Gastroesophageal sphincter (tissue), 4 donors: ENCODE measurements around the gene RERG. TPM values are rescaled to one million over a fixed set of nuclear protein-coding genes. Genes with fewer than 3 reads are reported as not detected.
"Not testable (repeated sequence)": the region's sequence is repeated elsewhere in the genome, so short reads cannot be mapped to it uniquely, and the experiment has no call there.

Experiments
- ATAC-seq: fragments of 150-250 bp; one replicate; pipeline ENCODE4 v1.9.1; 2016; ENCODE audit warnings: mild to moderate bottlenecking, moderate library complexity
- H3K27ac ChIP-seq, 4 donors: fragments of 200-600 bp; sonication (generic) in 3 of 4; 1 replicate in 3 of 4; 2 replicates in 1 of 4; pipeline ENCODE4 v1.5.1; 2016 to 2019
- H3K27me3 ChIP-seq: fragments of 200-600 bp; sonication (generic); one replicate; pipeline ENCODE4 v1.5.1; 2019
- H3K36me3 ChIP-seq, 2 donors: fragments of 200-600 bp; sonication (generic); one replicate each; pipeline ENCODE4 v1.5.1; 2019; ENCODE audit warnings: control low read depth in 1 of 2
- H3K4me1 ChIP-seq, 3 donors: fragments of 200-600 bp; sonication (generic); 1 replicate in 2 of 3; 2 replicates in 1 of 3; pipeline ENCODE4 v1.5.1; 2016 to 2019; ENCODE audit warnings: control low read depth in 2 of 3
- H3K4me3 ChIP-seq, 2 donors: fragments of 200-600 bp; sonication (generic); one replicate each; pipeline ENCODE4 v1.5.1; 2019; ENCODE audit warnings: mild to moderate bottlenecking in 1 of 2, moderate library complexity in 1 of 2
- H3K9me3 ChIP-seq, 3 donors: fragments of 200-600 bp; sonication (generic); one replicate each; pipeline ENCODE4 v1.5.1; 2017 to 2019; ENCODE audit warnings: control low read depth in 2 of 3
- EP300 ChIP-seq: sonication (generic); formaldehyde crosslinking; IDR thresholded peaks from one replicate; pipeline ENCODE4 v1.6.1; 2017; ENCODE audit warnings: antibody characterized with exemption, mild to moderate bottlenecking
- POLR2A ChIP-seq, 2 donors: fragments of 450-650 bp; IDR thresholded peaks; one replicate each; pipeline ENCODE4 v1.6.1; 2017; ENCODE audit warnings: antibody characterized with exemption in 2 of 2, mild to moderate bottlenecking in 2 of 2, moderate library complexity in 1 of 2
- POLR2AphosphoS5 ChIP-seq: sonication (generic); formaldehyde crosslinking; IDR thresholded peaks from one replicate; pipeline ENCODE4 v1.6.1; 2017; ENCODE audit warnings: antibody characterized with exemption
- WGBS, 2 donors: methylation state at CpG; one replicate each; pipeline ENCODE4 v1.1.5; 2018; ENCODE audit warnings: low coverage in 1 of 2; 5-methylcytosine and 5-hydroxymethylcytosine counted together
- total RNA-seq, 4 donors: library from RNA; depleted of rRNA; stranded (reverse); fragments of >200 nt; gene quantifications; one replicate each; pipeline ENCODE4 v1.1.0, GENCODE V29; 2016
- TF ChIP-seq, protein P1 (sequence below), 4 experiments: fragments of 200-600 bp in 2 of 4; fragments of 450-650 bp in 2 of 4; sonication (generic) in 1 of 4; IDR thresholded peaks; one replicate each; pipeline ENCODE4 v1.5.1; 2017 to 2019; ENCODE audit warnings: antibody characterized with exemption in 4 of 4, mild to moderate bottlenecking in 2 of 4, moderate library complexity in 2 of 4

Gene RERG
- total RNA-seq, 4 donors from 2014 or later, result 13.6 to 32.0 (median 19.8) TPM

DNA sequence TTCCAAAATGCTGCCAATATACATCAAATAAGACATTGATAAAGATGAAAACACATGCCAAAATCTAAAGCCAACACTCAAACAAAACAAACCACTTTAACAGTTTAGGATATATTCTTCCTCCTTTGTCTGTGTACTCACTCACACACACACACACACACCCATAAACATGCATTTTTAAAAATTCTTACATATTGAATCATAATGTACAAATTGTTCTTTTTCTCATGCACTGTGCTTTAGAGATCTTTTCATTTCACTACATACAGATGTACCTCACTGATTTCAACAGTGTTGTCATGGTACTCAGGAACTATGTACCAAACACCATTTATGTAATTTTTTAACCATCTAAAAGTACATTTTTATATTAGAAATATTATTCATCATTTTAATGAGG is 9.5 kb upstream of the RERG start:
- Histone ChIP-seq H3K36me3 (no peaks in the 10 kb centered on the region), H3K27me3 (peaks cover 6% of the 10 kb centered on the region), H3K27ac (no peak overlapping the region), H3K9me3 (no peaks in the 10 kb centered on the region), H3K4me1 (no peaks in the 10 kb centered on the region), H3K4me3 (no peak overlapping the region)
- TF ChIP-seq POLR2A (IDR thresholded peaks at IDR 0.05), result no peak
- TF ChIP-seq EP300, result no peak
- TF ChIP-seq POLR2AphosphoS5, result no peak
- TF ChIP-seq, protein P1, sequence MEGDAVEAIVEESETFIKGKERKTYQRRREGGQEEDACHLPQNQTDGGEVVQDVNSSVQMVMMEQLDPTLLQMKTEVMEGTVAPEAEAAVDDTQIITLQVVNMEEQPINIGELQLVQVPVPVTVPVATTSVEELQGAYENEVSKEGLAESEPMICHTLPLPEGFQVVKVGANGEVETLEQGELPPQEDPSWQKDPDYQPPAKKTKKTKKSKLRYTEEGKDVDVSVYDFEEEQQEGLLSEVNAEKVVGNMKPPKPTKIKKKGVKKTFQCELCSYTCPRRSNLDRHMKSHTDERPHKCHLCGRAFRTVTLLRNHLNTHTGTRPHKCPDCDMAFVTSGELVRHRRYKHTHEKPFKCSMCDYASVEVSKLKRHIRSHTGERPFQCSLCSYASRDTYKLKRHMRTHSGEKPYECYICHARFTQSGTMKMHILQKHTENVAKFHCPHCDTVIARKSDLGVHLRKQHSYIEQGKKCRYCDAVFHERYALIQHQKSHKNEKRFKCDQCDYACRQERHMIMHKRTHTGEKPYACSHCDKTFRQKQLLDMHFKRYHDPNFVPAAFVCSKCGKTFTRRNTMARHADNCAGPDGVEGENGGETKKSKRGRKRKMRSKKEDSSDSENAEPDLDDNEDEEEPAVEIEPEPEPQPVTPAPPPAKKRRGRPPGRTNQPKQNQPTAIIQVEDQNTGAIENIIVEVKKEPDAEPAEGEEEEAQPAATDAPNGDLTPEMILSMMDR (IDR thresholded peaks at IDR 0.05), result no peak
- ATAC-seq, result no peak

DNA sequence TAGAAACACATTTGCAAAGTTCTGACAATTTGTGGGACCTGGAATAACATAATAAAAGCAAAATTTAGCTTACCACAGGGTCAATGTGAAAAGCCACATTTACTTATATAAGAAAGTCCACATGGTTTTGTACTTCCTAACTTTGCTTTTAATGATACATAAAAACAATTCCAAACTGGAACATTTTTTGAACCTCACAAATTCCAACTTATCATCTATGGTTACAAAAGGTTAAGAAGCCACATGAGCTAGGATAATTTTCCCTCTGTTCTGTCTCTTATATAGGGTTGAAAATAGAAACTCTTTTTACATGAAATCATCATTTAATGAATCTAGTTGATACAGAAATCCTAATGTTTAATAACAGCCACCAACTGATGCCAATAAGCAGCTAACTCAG is 8.9 kb upstream of the RERG start:
- Histone ChIP-seq H3K9me3 (no peaks in the 10 kb centered on the region), H3K36me3 (no peaks in the 10 kb centered on the region), H3K4me3 (no peak overlapping the region), H3K27ac (no peak overlapping the region), H3K27me3 (peaks cover 6% of the 10 kb centered on the region), H3K4me1 (no peaks in the 10 kb centered on the region)
- TF ChIP-seq POLR2A (IDR thresholded peaks at IDR 0.05), result no peak
- no peak for TF ChIP-seq EP300
- TF ChIP-seq, protein P1 (IDR thresholded peaks at IDR 0.05), result no peak
- TF ChIP-seq POLR2AphosphoS5, result no peak
- no peak for ATAC-seq

DNA sequence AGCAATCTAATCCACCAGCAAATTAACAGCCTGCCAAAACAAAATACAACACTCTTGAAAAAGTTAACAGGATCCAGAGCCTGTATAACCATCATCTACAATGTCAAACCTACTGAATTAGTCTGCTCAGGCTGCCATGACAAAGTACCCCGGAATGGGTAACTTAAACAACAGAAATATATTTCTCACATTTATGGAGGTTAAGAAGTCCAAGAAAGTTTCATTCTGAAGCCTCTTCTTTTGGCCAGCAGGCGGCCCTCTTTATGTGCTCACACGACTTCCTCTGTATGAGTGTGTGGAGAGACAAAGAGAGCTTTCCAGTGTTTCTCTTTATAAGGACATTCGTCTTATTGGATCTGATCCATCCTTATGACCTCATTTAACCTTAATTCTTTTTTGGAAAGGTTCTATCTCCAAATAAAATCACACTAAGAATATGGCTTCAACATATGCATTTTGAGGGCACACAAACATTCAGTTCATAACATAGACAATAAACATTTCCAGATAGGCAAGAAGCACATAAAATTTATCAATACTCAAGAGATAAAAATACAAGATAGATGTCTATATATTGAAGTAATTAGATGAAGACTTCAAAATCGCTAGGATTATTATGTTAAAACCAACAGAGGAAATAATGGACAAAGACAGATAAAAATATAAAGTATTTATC is 5.9 kb upstream of the RERG start:
- Histone ChIP-seq H3K36me3 (no peaks in the 10 kb centered on the region), H3K27me3 (no peaks in the 10 kb centered on the region), H3K4me3 (no peak overlapping the region), H3K4me1 (no peaks in the 10 kb centered on the region), H3K27ac (no peak overlapping the region), H3K9me3 (no peaks in the 10 kb centered on the region)
- 17 to 20% methylated on average over 5 of the region's 5 CpGs for WGBS, 2 donors
- TF ChIP-seq, protein P1 (IDR thresholded peaks at IDR 0.05), result peak; percentile 30 to 58 (median 48)
- no peak for TF ChIP-seq POLR2A (IDR thresholded peaks at IDR 0.05)
- ATAC-seq, result no peak

DNA sequence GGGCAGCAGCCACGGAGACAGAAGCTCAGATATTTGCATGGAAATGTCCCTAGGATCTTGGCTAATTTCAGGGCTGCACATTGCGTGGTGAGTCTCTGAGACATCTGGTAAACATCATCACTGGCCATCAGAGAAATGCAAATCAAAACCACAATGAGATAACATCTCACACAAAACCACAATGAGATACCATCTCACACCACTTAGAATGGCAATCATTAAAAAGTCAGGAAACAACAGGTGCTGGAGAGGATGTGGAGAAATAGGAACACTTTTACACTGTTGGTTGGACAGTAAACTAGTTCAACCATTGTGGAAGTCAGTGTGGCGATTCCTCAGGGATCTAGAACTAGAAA is 4.6 kb upstream of the RERG start:
- not testable (repeated sequence) for H3K36me3 ChIP-seq, H3K27ac ChIP-seq, H3K4me3 ChIP-seq, H3K4me1 ChIP-seq, H3K27me3 ChIP-seq, ATAC-seq, H3K9me3 ChIP-seq
- WGBS, 2 donors, result 92 to 100% methylated on average over 2 of the region's 3 CpGs

DNA sequence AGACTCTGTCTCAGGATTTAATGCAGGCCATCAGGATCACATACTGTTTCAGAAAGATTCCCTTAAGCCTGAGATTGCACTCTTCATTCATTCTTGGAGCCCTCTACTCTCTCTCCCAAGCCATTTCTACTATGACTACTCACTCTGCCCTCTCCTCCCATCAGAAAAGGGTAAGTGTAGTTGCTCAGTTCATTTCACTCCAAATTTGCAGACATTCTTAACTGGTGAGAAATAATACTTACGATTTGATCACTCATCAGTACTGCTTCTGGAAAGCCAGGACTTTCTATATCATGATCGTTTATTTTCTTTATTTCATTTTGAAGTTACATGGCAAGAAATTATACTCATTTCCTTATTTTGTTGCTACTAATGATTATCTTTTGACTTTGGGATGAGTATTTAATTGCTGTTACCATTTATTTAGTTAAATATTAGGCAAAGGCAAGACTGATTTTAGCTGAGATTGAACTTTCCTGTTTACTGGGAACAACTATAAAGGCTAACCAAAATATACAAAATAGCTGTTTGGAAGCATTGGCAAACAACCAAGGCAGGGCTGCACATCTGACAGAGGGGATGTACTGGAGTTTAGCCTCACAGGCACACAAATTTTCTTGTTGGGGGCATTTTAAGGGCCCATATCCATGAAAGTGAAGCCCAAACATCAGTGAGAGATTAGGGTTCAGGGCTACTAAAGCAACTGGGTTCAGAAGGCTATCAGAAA is 4.1 kb upstream of the RERG start:
- 79 to 94% methylated on average over 2 of the region's 2 CpGs for WGBS, 2 donors

More for the DNA sequence above, 4.1 kb upstream of the RERG start:
- no peak for ATAC-seq
- Histone ChIP-seq H3K4me1 (peaks cover 0 to 14% (median 0%) of the 10 kb centered on the region in 3 donors), H3K27me3 (no peaks in the 10 kb centered on the region), H3K27ac (no peak overlapping the region), H3K9me3 (no peaks in the 10 kb centered on the region), H3K36me3 (no peaks in the 10 kb centered on the region), H3K4me3 (no peak overlapping the region)
- TF ChIP-seq POLR2A (IDR thresholded peaks at IDR 0.05), result no peak
- no peak for TF ChIP-seq EP300
- TF ChIP-seq, protein P1 (IDR thresholded peaks at IDR 0.05), result no peak
- TF ChIP-seq POLR2AphosphoS5, result no peak
